NCI-H2081 treated with DMSO at 0.1 percent for 48 hours (cell line): ENCODE data around the gene ANKRD28.

Source experiments
- DNase-seq: peaks from one replicate; lab custom pipeline; 2025; lab: John Stamatoyannopoulos, UW

ANKRD28 gene

GRCh38 chr3:15660055-15660935 is 137.5 kb downstream of the ANKRD28 start:
- DNase-seq = no peak

DNA sequence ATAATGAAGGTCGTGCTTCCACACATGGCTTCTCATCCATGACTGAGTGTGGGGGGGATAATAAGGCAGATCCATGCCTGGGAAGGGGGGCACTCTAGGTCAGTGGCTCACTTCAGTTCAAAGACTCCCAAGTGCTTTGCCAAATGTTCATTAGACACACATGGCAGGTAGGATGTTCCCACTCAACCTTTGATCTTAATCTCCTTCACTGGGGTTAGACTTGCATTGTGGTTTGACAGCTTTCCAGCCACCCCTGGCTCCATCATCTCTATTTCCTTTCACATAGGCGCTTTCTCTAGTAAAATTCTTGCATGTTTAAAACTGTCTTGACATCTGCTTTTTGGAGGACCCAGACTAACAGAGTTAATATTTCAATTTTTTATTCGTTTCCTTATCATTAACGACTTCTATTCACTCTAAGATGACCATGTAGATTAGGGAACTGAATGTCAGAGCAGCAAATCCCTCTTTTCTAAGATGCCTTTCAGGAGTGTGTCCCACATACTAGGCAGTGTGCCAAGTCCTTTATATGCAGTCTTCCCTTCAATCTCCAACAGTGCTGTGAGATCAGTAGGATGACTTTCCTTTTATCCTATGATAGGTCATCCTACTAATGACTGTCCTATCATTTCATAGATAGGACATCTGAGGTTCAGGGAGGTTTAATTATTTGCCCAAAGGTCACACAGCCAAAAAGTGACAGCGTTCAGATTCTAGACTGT is 138.4 kb downstream of the ANKRD28 start:
- no peak for DNase-seq

DNA sequence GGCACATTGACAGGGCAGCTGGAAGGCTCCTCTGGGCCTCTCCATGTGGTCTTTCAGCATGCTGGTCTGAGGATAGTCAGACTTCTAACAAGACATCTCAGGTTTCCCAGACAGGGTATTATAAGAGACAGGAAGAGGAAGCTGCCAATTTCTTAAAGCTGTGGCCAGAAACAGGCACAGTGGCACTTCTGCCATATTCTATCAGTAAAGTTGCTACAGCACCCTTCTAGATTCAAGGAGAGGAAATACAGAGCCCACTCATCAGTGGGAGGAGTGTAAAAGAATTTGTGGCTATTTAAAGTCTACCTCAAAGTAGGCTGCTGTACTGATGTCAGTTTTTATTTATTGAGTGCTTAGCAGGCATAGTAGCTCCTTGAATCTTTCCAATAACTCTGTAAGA is 140.8 kb downstream of the ANKRD28 start:
- DNase-seq = no peak

DNA sequence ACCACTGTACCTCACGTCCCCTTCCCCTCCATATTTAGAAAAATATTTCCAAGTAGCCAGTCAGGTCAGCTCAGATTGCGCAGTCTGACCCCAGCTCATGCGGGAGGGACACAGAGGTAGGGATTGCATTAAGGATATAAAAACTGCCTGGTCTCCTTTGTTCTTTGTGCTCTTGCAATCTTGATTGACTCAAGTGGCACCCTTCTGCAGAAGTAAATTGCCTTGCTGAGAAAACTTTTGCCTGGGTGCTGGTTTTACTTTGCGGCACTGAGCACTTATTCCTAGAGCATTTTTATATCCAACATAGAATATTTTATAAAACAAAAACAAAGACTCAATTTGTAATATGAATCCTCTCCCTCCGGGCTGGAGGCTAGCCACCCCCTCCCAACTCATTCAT is 141.4 kb downstream of the ANKRD28 start:
- no peak for DNase-seq

DNA sequence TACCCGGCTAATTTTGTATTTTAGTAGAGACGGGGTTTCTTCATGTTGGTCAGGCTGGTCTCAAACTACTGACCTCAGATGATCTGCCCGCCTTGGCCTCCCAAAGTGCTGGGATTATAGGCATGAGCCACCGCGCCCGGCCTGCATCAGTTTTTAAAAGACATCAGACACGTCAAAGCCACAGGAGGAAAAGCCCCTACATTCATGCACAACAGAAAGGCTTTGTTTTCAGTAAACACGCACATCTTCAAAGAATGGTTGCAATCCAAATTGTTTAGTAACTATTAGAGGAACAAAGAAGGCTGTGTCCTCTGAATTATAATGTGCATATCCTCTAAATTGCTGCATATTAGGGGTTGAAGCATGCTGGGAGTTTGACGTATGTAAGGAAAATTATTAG is 142.9 kb downstream of the ANKRD28 start:
- no peak for DNase-seq

- no peak for DNase-seq
Measured at GRCh38 chr3:15654127-15654526, 143.7 kb downstream of the ANKRD28 start.

GRCh38 chr3:15653321-15653720 is 144.5 kb downstream of the ANKRD28 start:
- DNase-seq = no peak

DNA sequence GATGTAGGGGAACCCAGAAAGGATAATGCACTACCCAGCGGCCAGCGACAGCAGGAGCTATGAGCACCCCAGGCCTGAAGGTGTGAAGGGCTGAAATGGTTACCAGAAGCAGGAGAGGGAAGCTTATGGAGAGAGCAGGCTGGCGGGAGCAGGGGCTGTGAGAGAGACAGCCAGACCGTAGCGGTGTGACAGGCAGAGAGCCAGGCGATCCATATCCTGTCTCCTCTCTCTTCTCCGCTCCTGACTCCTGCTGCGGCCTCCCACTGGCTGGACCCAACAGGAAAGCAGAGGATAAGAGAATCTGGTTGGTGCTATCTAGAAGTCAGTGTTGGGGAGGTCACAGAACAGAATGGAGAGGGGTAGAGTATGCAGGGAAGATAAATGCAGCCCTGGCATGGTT is 146.4 kb downstream of the ANKRD28 start:
- DNase-seq = no peak

DNA sequence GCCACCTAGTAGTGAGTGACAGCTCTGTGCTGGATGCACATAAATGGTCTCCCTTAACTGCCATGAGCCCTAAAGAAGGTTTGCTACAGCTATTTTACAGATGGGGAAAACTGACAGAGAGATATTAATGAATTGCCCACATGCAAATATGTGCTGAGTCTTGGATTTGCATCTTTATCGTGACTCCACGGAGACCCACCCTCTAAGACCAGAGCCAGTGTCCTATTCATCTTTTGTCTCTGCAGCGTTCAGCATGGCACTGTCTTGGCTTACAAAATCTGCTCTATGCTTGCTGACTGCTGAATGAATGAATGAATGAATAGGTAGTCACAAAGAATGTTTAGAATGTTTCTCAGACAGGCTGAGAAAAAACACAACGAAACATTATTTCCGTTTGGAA is 147.9 kb downstream of the ANKRD28 start:
- no peak for DNase-seq

DNA sequence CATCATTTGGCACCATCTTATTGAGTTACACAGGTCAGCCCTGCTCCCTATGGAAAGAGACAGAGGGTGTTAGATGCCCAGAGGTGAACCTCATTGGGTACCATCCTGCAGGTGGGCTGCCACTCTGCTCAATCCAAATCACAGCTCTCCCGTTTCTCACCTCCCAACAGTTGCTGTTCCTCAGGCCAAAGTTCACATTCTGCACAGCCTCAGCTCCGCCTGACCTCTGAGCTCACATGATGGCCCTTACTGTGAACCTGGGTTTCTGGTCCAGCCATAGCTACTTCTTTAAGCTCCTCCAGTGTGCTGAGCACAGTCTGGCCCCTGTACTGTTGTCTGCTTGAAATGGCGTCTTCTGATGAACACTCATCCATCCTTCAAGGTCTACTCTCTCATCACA is 148.4 kb downstream of the ANKRD28 start:
- DNase-seq = no peak

DNA sequence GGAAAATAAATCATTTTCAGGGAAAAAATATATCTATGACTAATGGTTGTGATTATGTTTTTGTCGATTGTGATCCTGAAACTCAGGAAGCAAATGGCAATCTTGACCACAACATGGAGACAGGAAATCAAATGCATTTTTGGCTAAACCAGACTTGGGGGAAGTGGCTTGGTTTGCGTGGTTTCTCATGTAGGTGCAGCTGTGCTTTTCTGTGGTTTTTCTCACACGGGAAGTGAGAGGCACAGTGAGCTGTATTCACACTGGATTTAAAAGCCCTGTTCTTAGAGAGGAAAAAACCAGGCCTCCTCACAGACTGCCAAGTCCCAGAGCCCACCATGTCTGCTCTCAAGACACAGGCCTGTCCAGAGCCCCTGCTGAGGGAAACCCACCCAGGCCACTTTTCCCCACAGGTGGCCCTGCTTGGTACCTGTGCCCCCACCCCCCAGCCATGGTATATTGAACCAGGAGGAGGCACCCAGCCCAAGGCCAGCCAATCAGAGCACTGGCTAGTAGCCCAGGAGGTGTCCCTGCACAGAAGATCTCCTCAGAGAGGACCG is 150.1 kb downstream of the ANKRD28 start:
- DNase-seq = no peak

DNA sequence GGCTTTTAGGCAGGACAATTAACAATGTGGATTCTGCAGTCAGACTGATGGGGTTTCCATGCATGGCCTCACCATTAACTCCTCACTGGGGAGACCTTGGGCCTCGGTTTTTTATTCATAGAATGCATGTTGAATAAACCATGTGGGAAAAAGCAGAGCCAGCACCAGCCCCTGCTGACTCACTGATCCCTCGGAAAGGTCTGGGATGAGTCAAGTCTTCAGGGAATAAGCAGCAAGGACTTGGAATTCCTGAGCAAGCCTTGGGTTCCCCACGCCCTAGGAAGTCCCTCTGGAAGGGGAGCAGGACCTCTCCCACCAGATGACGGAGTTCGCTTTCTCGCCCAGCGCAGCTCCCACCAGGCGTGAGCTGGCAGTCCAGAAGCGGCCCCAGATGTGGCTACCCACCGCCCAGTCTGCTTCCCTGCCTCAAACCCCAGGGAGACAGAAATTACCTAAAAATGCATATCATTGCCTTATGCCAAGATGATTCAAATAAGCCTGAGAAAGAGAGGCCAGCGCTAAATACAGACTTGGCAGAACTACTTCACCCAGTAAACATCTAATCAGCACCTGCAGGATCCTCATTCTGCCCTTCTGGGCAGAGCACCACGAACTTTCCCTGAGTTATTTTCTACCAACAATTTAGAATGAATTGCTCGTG is 150.8 kb downstream of the ANKRD28 start:
- no peak for DNase-seq

DNA sequence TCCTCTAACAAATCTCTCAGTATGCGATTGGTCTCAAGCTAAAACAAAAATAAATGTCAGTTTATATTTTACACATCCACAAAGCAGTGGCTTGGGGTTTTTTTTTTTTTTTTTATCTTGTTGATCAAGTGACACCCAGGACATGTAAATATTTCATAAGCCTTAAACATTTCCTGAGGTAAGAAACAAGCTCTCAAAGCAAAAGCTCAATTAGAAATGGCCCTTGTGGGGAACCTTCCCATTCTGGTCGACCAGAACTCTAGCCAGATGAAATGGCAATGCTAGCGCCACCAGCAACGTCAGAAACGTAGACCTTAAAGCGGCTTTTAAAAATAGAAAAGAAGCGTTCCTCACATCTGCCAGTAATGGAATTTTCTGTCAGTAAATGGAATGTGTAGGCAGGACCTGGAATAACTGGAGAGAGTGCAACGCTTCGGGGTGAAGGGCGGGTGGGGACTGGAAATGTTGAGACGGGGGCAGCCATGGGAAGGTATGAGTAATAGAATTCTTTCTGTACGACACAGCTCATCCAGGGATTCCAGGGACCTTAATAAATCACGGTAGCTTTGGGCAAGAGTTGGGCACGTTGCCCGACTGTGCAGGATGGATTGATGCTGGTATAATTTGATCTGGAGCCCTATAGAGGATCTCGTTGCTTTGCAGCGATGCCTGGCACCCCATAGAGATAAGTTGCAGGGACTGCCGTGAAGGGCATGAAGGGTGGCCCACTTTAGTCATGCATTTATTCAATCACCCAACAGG is 151.9 kb downstream of the ANKRD28 start:
- DNase-seq = no peak

DNA sequence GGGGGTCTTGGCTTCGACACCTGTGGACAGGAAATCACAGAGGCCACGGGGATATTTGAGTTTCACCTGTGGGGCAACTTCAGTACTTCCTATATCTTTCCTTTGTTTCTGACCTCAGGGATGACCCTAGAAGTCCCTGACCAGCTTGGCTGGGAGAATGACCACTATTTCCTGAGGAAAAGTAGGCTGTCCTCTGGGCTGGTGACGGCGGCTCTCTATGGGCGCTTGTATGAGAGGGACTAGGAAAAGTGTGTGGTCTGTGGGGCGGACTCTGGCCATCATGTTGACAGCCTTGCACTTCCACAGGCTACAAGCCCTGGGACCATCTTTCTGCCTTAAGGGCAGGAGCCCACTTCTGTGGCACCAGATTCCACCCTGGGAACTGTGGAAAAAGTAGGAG is 152.5 kb downstream of the ANKRD28 start:
- no peak for DNase-seq

DNA sequence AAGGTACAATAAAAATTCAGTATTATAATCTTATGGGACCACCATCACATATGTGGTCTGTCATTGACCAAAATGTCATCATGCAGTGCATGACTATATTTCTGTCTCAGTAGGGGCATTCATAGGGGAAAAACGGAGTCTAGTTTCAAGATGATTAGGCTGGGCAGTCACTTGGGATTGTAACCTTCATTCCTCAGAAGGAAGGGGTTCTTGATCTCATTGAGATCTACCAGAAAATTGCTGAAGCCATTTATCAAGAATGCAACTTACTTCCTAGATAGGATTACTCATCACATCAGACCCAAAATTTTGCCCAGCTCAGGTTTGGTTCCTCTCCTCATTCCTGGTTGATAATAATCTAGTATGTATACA is 158.9 kb downstream of the ANKRD28 start:
- DNase-seq = no peak

DNA sequence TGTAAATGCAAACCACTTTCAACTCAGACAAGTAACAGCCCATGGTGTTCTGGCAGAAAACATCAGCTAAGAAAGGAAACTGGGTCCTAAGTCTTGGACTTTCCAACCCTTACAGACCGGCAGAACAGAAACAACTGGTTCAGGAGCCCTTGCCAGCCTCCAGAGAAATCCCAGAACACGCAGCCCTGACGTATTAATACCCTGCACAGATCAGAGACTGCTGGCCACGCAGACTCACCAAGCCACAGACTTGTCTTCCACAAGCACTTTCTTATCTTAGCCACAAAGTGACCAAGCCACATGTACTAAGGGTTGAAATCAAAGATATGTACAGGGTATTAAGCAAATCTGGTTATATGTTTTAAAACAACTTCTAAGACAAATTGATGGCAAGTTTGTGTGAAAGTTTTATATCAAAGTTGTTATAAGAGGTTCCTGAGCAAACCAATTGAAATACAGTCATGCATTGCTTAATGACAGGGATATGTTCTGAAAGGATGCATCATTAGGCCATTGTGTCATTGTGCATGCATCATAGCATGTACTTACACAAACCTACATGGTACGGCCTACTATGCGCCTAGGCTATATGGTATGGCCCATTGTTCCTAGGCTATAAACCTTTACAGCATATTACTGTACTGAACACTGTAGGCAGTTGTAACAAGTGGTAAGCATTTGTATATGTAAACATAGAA is 159.4 kb downstream of the ANKRD28 start:
- no peak for DNase-seq

DNA sequence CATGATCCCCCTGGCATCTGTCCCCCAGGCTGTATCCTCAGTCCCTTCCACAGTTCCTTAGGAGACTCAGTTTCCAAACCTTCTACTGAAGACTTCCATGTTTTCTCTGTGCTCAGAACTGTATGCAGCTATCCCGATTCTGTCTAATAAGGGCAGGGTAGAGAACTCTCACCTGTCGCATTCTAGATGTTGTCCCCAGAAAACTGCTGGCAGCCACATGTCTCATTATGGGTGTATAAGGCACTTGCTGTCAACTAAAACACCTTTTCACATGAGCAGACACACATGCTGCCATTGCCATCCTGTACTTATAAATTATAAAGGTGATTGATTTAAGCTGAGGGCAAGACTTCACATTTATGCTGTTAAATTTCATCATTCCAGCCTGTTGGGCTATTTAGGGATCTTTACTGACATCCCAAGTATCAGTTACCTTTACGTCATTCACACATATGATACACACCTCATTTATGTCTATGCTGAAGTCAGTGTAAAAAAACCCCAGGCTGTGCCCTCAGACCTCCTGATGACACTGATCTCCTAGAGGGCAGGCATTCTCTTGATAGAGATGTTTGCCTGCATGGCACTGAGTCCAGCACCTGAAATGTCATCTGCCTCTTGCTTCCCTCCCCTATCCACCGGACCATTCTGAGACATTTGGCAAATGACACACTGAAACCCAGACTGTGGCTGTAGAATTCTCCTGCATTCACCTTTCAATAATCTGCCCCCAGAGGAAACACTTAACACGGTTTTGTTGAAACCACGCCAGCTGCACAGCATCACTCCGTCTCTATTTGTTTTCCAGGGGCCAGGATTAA is 160.4 kb downstream of the ANKRD28 start:
- no peak for DNase-seq

- no peak for DNase-seq
Measured at GRCh38 chr3:15636028-15636709, 161.6 kb downstream of the ANKRD28 start.

GRCh38 chr3:15635121-15635661 is 162.6 kb downstream of the ANKRD28 start:
- no peak for DNase-seq

DNA sequence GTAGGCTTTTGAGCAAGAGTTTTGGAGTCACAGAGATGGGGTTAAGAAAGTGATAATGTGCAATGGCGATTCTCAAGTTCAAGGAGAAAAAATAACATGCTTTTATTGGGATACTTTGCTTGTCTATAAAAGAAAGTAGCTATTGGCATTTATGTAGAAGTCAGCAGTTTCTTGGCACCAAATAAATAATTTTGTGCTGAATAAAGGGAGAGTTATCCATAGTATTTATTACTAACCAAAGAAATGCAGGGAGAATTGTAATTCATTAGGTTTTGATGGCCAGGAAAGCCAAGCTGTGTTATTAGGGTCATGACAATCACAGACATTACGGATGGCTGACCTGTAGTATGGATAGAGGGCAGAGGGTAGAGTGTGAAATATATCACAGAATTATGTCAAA is 163.1 kb downstream of the ANKRD28 start:
- no peak for DNase-seq
